Activated CD4-positive, alpha-beta T cell treated with anti-CD3 and anti-CD28 coated beads, Interleukin-2, amount 50 U/mL, for 48 hours (primary cell): ENCODE results near the gene CEACAM8.
"Not testable (repeated sequence)": the region's sequence is repeated elsewhere in the genome, so short reads cannot be mapped to it uniquely, and the experiment has no call there.

Experiments
- DNase-seq, 2 experiments: peaks; one replicate each; pipeline ENCODE4 v3.0.0-alpha.2; 2020

CEACAM8 gene

GRCh38 chr19:42594617-42595489, at the start of gene CEACAM8:
Gene CEACAM8, minus strand, starts transcription at chr19:42594924. Its CDS starts 96 bp downstream, at chr19:42594828.
- no peak for DNase-seq

- not testable (repeated sequence) for DNase-seq
These were observed 44.8 kb upstream of the CEACAM8 start for GRCh38 chr19:42639324-42640092.

GRCh38 chr19:42635233-42635539, 40.5 kb upstream of the CEACAM8 start:
- DNase-seq, result no peak

- peak; percentile 52 to 69 for DNase-seq
These were observed 39.9 kb upstream of the CEACAM8 start for GRCh38 chr19:42634409-42635232.

GRCh38 chr19:42629191-42629590, 34.5 kb upstream of the CEACAM8 start:
- no peak for DNase-seq

- peak in 1 of 2 experiments; percentile 18 for DNase-seq
These were observed 33.9 kb upstream of the CEACAM8 start for GRCh38 chr19:42628411-42629140.

- DNase-seq, result no peak
These were observed 33.2 kb upstream of the CEACAM8 start for GRCh38 chr19:42627916-42628315.

- DNase-seq, result no peak
These were observed 31.5 kb upstream of the CEACAM8 start for GRCh38 chr19:42626181-42626580.

GRCh38 chr19:42619271-42619670, 24.5 kb upstream of the CEACAM8 start:
- no peak for DNase-seq

- DNase-seq, result no peak
These were observed 18.9 kb upstream of the CEACAM8 start for GRCh38 chr19:42613666-42614065.

- DNase-seq, result not testable (repeated sequence)
These were observed 15.7 kb upstream of the CEACAM8 start for GRCh38 chr19:42610401-42610915.

- peak; percentile 71 to 80 for DNase-seq
These were observed 12.1 kb upstream of the CEACAM8 start for GRCh38 chr19:42606660-42607351.

- DNase-seq, result peak; percentile 22 to 39
These were observed 7.2 kb upstream of the CEACAM8 start for GRCh38 chr19:42601811-42602443.

- DNase-seq, result peak; percentile 49 to 58
These were observed 1.8 kb upstream of the CEACAM8 start for GRCh38 chr19:42596391-42597072.

- DNase-seq, result no peak
These were observed 937 bp upstream of the CEACAM8 start for GRCh38 chr19:42595550-42596172.

- no peak for DNase-seq
These were observed 4.9 kb downstream of the CEACAM8 start for GRCh38 chr19:42589792-42590191.

- no peak for DNase-seq
These were observed 10.3 kb downstream of the CEACAM8 start for GRCh38 chr19:42584466-42584865.

GRCh38 chr19:42577016-42577415, 17.7 kb downstream of the CEACAM8 start:
- DNase-seq, result no peak

GRCh38 chr19:42576241-42576640, 18.5 kb downstream of the CEACAM8 start:
- no peak for DNase-seq

GRCh38 chr19:42573642-42574041, 21.1 kb downstream of the CEACAM8 start:
- DNase-seq, result no peak
